GM06990 (cell line): ENCODE data around the gene SNAPC2.

Source experiments
- DNase-seq: peaks from one replicate; pipeline ENCODE4 v3.0.0-alpha.2; 2011; ENCODE audit not compliant: insufficient read length; ENCODE audit errors: extremely low read depth
- H3K27me3 ChIP-seq: replicated peaks from 2 replicates; pipeline ENCODE4 v1.6.0; 2011; ENCODE audit warnings: low read length; ENCODE audit not compliant: control insufficient read depth, insufficient read depth
- H3K36me3 ChIP-seq: 2 replicates; pipeline ENCODE4 v1.5.1; 2011; ENCODE audit warnings: low read length; ENCODE audit not compliant: control insufficient read depth, insufficient read depth
- H3K4me3 ChIP-seq: replicated peaks from 2 replicates; pipeline ENCODE4 v1.5.1; 2011; ENCODE audit warnings: low read depth, mild to moderate bottlenecking, control low read depth, low read length
- CTCF ChIP-seq: IDR thresholded peaks from 2 replicates; pipeline ENCODE4 v1.5.1; 2011; ENCODE audit warnings: low read length, control low read depth, mild to moderate bottlenecking, inconsistent platforms; ENCODE audit not compliant: insufficient read depth, poor library complexity, severe bottlenecking

SNAPC2 gene

GRCh38 chr19:7961920-7962626 is 41.9 kb downstream of the SNAPC2 start:
- no peak for DNase-seq
- no peak overlapping the region for H3K4me3 ChIP-seq
- peaks cover 22% of the 10 kb centered on the region for H3K36me3 ChIP-seq
- no peak for TF ChIP-seq CTCF
- H3K27me3 ChIP-seq: no peaks in the 10 kb centered on the region

DNA sequence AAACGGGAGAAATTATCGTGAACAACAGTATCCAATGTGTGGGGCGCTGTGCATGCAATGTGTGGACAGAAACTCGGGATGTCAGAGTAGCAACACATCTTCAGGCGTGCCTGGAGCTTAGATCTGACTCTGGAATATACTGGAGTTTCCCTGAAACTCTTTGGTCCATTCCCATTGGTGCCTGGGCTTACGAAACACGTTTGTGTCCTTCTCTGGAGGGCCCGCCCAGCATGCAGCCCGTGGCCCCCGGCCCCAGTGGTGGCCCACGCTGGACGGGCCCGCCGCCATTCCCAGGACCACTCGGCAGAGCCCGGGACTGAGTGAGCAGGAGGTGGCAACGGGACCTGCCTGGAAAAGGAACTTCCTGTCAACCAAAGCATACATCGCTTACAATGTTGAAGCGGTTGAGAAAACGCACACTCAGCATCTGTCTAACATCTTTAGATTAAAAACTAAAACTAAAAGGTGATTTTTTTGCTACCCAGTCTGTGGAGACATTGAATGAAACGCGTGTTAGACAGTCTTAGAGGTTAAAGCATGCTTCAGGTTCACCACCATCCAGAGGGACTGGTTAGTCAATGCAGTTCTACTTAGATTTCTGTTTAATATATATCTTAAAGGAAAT is 42.6 kb downstream of the SNAPC2 start:
- no peak for TF ChIP-seq CTCF
- Histone ChIP-seq H3K4me3 (no peak overlapping the region), H3K36me3 (peaks cover 26% of the 10 kb centered on the region), H3K27me3 (no peaks in the 10 kb centered on the region)
- no peak for DNase-seq

- H3K4me3 ChIP-seq: no peak overlapping the region
- peaks cover 30% of the 10 kb centered on the region for H3K36me3 ChIP-seq
- no peaks in the 10 kb centered on the region for H3K27me3 ChIP-seq
- DNase-seq: no peak
- TF ChIP-seq CTCF: no peak
Observed at GRCh38 chr19:7963566-7963965, 43.4 kb downstream of the SNAPC2 start.

DNA sequence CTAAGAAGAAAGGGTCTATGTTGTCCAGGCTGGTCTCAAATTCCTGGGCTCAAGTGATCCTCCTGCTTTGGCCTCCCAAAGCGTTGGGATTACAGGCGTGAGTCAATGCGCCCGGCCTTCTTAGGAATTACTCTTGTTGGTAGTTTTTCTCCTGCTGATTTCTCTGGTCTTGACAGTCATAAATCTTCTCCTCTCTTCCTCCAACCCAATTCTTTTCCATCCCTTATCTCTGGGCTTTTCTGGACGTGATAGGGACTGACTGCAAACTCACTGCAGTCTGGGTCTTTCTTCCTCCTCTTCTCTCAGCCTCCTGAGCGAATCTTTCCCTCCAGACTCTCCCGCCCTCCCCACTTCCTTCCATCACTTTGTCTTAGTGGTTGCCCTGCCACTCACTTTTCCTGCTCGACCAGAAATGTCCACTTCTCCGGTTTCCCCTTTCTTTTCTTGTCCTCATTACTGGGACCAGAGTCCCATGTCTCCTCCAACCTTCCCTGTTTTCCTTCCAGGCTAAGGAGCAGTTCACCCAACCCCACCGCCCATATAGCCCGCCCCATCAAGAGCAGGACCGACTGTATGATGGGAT is 45.2 kb downstream of the SNAPC2 start:
- no peak overlapping the region for H3K4me3 ChIP-seq
- no peaks in the 10 kb centered on the region for H3K27me3 ChIP-seq
- peaks cover 38% of the 10 kb centered on the region for H3K36me3 ChIP-seq
- DNase-seq: no peak
- no peak for TF ChIP-seq CTCF

DNA sequence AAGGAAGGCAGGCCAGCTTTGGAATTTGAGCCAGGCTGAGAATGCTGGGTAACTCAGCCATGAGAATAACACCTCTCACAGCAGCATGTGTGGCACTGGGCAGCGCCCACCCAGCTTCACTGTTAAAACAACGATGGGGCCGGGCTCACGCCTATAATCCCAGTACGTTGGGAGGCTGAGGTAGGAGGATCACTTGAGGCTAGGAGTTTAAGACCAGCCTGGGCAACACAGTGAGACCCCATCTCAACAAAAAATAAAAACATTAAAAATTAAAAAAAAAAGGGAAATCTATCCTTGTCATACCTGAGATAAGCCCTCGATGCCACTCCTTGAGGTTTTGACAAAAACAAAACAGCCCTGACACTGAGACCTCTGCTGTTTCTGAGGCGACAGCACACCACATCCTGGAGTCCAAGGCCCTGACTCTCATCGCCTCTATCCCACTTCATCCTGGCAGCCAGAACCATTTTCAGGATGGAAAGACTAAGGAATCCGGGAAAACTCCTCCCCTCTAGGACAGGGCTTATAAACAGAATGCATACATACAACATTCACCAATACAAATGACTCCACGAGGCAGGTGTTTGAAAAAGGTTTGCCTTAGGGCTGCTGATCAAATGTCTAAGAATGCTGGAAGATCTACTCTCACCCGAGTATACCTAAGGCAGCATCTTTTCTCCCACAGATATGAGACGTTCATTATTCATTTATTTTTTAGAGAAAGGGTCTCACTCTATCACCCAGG is 46.0 kb downstream of the SNAPC2 start:
- TF ChIP-seq CTCF: no peak
- Histone ChIP-seq H3K4me3 (no peak overlapping the region), H3K36me3 (peaks cover 36% of the 10 kb centered on the region), H3K27me3 (no peaks in the 10 kb centered on the region)
- no peak for DNase-seq
